Measurements from ENCODE around the gene TMEM271.

The TMEM271 gene, protein sequence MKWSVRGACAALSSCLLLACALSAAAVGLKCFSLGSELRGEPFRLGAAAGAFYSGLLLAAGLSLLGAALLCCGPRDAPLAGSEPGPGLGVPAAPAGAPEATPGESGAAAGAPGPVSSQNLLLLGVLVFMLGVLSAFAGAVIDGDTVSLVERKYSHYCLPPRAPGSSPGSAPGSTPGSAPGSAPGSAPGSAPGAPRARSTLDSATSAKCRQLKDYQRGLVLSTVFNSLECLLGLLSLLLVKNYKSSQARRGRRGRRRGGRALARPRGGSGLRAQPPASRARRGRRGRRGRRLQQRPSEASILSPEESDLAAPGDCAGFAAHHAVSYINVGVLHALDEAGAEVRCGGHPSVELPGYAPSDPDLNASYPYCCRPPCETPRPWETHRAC

GRCh38 chr4:576245-576821, at the start of gene TMEM271:
TSS of gene TMEM271 (minus strand) at chr4:576295. CDS start at chr4:576062, 233 bp downstream.
- no peak for DNase-seq

DNA sequence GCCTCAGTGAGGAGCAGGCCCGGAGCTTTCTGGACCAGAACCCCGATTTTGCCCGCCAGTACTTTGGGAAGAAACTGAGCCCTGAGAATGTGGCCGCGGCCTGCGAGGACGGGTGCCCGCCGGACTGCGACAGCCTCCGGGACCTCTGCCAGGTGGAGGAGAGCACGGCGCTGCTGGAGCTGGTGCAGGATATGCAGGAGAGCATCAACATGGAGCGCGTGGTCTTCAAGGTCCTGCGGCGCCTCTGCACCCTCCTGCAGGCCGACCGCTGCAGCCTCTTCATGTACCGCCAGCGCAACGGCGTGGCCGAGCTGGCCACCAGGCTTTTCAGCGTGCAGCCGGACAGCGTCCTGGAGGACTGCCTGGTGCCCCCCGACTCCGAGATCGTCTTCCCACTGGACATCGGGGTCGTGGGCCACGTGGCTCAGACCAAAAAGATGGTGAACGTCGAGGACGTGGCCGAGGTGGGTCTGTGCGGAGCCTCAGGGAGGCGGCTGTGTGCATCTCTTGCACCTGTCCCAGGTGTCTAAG, 49.6 kb upstream of the TMEM271 start:
- DNase-seq: no peak

GRCh38 chr4:624705-625590, 48.9 kb upstream of the TMEM271 start, which contains the start of gene PDE6B:
TSS of gene PDE6B (plus strand) at chr4:625573. CDS start at chr4:625627, 54 bp downstream.
- no peak for DNase-seq

DNA sequence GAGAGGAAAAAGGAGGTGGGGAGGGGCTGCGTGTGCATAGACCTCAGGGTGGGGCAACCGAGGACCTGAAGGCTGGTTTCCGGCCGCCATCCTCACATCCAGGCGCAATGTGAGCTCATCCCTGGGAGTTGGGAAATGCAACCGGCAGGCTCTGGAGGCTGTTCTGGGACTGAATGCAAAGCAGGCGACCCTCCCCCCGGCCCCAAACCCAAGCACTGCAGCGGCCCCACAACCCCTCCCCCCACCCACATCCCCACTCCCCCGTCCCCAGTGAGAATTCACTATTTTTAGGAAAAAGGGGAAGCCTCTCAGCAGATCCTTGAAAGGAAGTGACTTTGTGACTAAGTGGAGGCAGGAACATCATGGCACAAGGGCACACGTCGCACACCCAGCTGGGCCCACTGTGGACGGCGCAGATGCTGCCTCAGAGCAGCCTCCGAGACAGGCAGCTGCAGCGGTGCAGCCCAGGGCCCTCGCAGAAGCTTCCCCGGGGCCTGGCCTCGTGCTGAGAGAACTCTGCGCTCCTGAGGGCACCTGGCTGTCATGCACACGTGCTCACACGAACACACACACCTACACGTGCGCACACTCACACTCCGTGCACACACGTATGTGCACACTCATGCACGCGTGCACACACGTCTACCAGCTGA, 47.9 kb upstream of the TMEM271 start:
- no peak for DNase-seq

GRCh38 chr4:622996-623913, 47.2 kb upstream of the TMEM271 start:
- DNase-seq: no peak

DNA sequence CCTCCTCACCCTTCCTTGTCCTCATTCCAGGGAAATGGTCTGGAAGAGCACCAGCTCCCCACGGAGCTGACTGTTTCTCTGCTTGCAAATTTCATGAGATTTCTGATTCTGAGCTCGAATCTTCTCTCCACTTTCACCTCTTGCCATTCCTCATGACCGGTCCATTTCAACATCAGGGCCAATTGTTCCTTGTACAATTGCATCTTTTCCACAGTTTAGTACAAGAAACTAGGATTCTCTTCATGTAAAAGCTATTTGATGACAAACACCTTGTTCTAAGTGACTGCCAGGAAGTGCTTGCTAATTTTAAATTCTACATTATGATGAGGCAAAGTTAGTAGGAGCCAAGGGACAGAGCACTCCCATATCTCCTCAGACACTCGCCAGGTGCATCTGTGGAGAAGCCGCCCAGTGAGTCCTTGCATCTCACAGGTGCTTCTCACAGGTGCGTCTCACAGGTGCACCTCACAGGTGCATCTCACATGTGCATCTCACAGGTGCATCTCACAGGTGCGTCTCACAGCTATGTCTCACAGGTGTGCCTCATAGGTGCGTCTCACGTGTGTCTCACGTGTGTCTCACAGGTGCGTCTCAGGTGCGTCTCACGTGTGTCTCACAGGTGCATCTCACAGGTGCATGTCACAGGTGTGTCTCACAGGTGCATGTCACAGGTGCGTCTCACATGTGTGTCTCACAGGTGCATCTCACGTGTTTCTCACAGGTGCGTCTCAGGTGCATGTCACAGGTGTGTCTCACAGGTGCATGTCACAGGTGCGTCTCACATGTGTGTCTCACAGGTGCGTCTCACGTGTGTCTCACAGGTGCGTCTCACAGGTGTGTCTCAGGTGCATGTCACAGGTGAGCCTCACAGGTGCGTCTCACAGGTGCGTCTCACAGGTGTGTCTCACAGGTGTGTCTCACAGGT, 46.2 kb upstream of the TMEM271 start:
- no peak for DNase-seq

DNA sequence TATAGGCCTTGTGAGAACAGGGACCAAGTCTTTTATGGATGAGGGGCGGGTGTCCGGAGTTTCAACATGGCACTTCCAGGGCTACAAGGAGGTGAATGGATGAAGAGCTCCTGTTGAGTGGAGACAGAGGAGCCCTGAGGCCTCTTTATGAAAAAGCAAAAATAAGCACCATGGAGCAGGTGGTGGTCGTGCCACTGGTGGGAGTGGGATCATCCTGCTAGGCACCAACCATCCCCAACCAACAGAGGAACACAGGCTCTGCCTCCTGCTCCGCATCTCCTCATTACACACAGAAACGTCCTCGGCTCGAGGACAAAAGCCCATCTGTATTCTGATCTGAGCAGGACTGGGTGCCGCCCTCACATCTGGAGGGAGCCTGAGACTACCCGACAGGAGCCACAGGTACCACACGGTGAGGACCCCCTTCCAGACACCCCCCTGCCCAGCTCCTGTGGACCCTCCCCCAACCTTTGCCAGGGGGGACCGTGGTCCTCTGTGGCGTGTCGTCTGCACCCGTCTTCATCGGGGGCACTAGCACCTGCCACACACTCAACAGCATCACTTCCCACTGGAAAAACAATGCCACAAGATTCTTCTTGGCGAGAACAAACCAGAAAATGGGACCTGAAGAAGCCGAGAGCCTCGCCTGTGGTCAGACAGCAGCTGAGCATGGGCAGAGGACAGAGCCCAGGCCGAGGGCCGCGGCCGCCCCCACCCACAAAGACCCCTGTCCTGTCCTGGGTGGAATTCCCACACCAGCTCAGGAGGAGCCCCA, 45.4 kb upstream of the TMEM271 start:
- no peak for DNase-seq

DNA sequence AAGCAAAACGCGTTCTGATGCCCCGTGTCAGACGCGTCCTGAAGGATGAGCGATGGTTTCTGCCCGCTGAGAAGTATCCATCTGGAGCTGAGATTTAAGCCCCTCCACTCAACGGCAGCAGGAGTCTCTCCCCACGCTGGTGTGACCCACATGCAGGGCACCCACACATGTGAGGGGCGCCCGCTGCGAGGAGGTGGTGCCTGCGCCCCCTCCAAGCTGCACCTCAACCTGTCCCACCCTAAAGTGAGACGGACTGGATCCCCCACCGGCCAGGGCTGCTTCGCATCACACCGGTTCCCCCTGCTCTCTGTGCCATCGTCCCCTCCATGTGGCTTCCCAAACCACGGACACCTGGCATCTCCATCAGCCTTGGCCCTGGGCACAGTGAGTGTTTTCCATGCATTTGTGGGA, 44.8 kb upstream of the TMEM271 start:
- DNase-seq: no peak

GRCh38 chr4:620201-620600, 44.1 kb upstream of the TMEM271 start:
- no peak for DNase-seq

GRCh38 chr4:617644-618641, 41.8 kb upstream of the TMEM271 start:
- DNase-seq: no peak

DNA sequence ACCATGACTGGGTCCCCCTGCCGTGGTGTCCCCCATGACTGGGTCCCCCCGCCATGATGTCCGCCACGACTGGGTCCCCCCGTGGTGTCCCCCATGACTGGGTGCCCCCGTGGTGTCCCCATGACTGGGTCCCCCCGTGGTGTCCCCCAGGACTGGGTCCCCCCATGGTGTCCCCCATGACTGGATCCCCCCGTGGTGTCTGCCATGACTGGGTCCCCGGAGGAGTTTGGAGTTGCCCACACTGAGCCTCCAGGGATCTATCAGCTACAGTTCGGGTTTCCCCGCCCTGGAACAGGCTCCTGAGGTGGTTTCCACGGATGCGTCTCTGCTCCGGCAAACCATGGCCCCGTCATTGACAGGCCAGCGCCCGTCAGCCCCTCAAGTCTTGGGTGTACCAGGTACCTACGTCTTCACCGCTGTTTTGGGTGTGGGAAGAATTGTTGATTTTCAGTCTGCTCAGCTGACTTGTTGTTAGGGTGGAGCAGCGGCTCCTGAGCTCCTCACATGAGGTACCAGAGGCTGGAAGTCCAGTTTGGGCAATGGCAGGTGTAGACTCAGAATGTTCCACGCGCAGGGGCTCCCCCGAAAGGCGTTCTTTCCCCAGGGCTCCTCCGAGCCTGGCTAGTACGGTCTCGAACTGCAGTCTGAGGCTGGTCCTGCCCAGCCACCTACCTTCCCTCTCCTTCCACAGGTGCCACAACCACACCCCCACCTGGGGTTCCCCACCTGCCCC, 41.0 kb upstream of the TMEM271 start:
- DNase-seq: no peak

DNA sequence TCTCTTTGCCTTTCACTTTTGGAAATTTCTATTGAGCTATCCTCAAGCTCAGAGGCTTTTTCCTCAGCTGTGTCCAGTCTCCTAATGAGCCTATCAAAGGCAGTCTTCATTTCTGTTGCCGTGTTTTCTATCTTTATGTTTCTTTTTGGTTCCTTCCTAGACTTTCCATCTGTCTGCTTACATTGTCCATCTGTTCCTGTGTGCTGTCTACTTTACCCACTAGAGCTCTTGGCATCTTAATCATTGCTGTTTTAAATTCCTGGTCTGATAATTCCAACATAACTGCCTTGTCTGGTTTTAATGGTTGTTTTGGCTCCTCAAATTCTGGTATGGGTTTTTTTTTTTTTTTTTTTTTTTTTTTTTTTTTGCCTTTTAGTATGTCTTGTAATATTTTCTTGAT, 40.0 kb upstream of the TMEM271 start:
- no peak for DNase-seq

GRCh38 chr4:613126-613525, 37.0 kb upstream of the TMEM271 start:
- no peak for DNase-seq

- DNase-seq: no peak
Observed at GRCh38 chr4:612749-613125, 36.6 kb upstream of the TMEM271 start.

DNA sequence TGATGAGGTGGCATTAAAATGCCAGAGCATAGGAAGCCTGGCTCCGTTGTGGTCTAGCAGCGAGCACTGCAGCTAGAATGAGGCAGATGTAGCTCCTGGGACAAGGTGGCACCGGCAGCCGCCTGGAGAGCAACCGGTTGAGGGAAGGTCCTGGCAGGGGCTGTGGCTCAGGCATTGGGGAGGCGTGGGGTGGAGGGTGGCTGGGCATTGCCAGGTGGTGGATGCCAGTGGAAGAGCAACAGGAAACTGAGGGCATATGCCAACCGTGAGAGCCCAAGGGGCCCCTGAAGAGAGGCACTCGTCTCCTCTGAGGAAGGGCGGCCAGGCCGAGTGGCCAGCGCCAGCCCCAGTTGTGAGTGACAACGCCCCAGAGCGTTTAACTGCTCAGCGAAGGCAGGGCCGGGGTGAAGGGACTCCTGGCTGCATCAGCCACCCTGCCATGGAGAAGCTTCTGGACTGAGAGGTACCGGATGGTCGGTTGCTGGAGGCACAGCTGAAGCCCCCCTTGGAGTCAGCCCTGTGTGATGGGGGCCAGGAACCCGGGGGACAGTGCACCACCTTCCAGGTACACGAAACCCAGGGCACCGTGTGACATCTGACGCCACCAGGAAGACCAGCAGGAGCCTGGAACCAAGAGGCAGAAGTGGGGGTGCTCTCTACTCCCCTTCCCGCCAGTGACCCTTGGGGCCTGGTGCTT, 36.1 kb upstream of the TMEM271 start:
- no peak for DNase-seq

DNA sequence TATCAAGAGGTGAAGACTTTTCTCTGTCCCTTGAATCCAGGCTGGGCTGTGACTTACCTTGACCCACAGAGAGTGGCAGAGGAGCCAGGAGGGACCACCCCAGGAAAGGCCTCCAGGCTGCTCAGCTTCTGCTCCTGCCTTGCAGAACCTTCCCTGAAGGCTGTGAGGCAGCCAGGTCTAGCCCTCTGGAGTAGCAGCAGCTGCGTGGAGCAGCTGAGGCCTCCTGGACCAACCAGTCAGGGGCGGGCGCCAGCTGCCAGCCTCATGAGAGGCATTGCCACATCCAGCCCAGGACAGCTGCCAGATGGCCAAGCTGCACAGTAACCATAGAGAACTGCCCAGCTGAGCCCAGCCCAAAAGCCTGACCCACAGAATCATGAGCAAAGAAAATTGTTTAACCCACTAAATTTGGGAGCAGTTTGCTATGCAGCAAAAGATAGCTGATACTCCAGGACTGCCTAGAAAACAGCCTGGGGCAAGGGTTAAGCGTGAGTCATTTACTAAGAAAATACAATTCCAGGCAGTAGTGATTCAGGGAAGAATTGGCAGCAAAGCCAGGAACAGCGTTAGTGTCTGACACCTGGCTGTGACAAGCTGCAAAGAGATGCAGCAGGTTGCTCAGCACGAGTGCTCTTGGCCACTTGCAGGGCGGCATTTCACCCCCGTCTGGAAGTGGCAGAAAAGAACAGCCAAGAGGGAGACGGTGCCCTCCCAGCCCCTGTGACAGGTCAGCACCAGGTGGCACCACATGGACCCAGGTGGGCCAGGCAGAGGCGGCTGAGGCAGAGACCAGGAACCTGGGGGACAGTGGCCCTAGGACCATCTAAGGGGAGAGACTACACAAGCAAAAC, 34.5 kb upstream of the TMEM271 start:
- no peak for DNase-seq
